Measurements from ENCODE around the gene ADAMTS9.

DNA sequence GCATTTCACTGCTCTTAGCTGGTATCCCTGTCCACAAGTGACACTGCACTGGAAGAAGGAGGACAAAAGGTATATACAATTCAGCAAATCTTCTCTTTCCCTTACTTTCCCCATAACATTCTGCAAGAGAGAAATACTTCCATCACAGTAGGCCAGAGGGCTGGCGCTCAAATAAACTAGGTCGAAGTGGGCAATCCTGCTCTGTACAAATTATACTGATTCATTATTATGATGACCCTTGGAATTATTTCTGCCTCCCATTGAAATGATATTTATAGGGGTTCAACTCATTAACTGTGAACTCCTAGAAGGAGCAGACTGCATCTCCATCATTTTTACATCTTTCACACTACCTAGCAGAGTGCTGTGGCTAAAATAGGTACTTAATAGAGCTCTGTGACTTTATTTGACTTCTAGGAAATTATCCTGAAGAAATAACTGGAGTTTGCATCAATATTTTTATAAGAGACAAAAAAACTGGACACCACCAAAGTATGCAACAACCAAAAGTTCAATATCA is 80.7 kb downstream of the ADAMTS9 start:
- no peak for TF ChIP-seq SMC3 (IDR thresholded peaks at IDR 0.05)
- TF ChIP-seq POLR2A (IDR thresholded peaks at IDR 0.05; ENCODE audit: low read length): no peak
- TF ChIP-seq CHD4 (IDR thresholded peaks at IDR 0.05; ENCODE audit: borderline replicate concordance): no peak
- TF ChIP-seq CTCF (IDR thresholded peaks at IDR 0.05): no peak
